HG03432 (cell line): ENCODE results near the gene PAX2.

Experiments used
- ATAC-seq: cut with Tn5 transposase; IDR thresholded peaks from one replicate; pipeline ENCODE4 v1.9.1; 2021; ENCODE audit warnings: mild to moderate bottlenecking, moderate library complexity; ENCODE audit not compliant: unreplicated experiment

PAX2 gene

GRCh38 chr10:100873827-100874326 lies 128.5 kb downstream of the PAX2 start:
- no peak for ATAC-seq

GRCh38 chr10:100874702-100875483 lies 129.5 kb downstream of the PAX2 start:
- no peak for ATAC-seq

GRCh38 chr10:100875484-100876166 lies 130.2 kb downstream of the PAX2 start:
- no peak for ATAC-seq

- no peak for ATAC-seq
Observed at GRCh38 chr10:100876585-100877460, 131.4 kb downstream of the PAX2 start.

GRCh38 chr10:100877461-100877850 lies 132.1 kb downstream of the PAX2 start:
- ATAC-seq = no peak

- peak; percentile 48 for ATAC-seq
Observed at GRCh38 chr10:100878291-100878910, 133.0 kb downstream of the PAX2 start.
